IPS-18a (cell line): Measurements from ENCODE around the gene CROCC.

Experiments used
- H3K27ac ChIP-seq: one replicate; pipeline ENCODE4 v1.5.1; 2013; ENCODE audit warnings: low read length
- H3K27me3 ChIP-seq: one replicate; pipeline ENCODE4 v1.6.1; 2013; ENCODE audit warnings: mild to moderate bottlenecking, low read length; ENCODE audit not compliant: control insufficient read depth, insufficient read depth
- H3K36me3 ChIP-seq: one replicate; pipeline ENCODE4 v1.6.1; 2013; ENCODE audit warnings: low read depth, low read length; ENCODE audit not compliant: control insufficient read depth
- H3K4me1 ChIP-seq: one replicate; pipeline ENCODE4 v1.6.1; 2013; ENCODE audit warnings: low read depth, low read length; ENCODE audit not compliant: control insufficient read depth
- H3K4me3 ChIP-seq: one replicate; pipeline ENCODE4 v1.5.1; 2013; ENCODE audit warnings: low read length
- H3K9ac ChIP-seq: one replicate; pipeline ENCODE4 v1.6.1; 2013; ENCODE audit warnings: mild to moderate bottlenecking, low read length, moderate library complexity
- H3K9me3 ChIP-seq: one replicate; pipeline ENCODE4 v1.6.1; 2013; ENCODE audit warnings: low read depth, low read length; ENCODE audit not compliant: control insufficient read depth

Gene CROCC

DNA sequence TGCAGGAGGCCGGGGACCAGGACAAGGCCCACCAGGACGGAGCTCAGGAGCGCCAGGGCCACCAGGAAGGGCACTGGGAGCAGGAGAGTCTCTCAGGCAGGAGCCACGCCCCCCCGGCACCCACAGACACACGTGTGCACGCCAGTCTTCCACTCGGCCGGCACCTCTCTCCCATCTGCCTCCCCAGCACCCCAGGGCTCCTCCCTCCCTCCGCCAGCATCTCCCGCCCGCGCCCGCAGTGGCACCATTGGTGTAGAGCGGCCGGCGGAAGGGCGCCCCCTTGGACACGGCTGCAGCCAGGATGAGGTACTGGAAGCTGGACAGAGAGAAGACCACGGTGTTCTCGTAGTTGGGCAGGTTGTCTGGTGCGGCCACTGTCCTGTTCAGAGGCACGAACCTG lies 64.8 kb downstream of the CROCC start:
- H3K9me3 ChIP-seq = no peaks in the 10 kb centered on the region
- no peak overlapping the region for H3K27ac ChIP-seq
- no peaks in the 10 kb centered on the region for H3K4me1 ChIP-seq
- peaks cover 9% of the 10 kb centered on the region for H3K36me3 ChIP-seq
- no peak overlapping the region for H3K4me3 ChIP-seq
- no peaks in the 10 kb centered on the region for H3K27me3 ChIP-seq
- no peak overlapping the region for H3K9ac ChIP-seq

DNA sequence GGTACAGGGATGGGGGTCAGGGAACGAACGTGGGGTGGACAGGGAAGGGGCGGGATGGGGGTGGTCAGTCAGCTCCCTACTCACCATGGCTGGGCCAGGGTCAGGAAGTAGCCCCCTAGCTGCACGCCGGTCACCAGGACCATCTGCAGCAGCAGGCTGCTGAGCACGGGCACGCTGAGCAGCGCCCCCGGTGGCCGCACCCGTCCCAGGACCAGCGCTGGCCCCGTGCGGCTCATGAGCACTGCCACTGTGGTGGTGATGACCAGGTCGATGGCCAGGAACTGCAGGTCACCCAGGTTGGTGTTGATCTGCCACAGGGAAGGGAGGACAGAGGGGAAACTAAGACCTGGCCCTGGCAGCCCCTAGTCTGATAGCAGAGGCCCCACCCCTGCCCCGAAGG lies 65.2 kb downstream of the CROCC start:
- H3K4me1 ChIP-seq = no peaks in the 10 kb centered on the region
- H3K27ac ChIP-seq = no peak overlapping the region
- peaks cover 9% of the 10 kb centered on the region for H3K36me3 ChIP-seq

DNA sequence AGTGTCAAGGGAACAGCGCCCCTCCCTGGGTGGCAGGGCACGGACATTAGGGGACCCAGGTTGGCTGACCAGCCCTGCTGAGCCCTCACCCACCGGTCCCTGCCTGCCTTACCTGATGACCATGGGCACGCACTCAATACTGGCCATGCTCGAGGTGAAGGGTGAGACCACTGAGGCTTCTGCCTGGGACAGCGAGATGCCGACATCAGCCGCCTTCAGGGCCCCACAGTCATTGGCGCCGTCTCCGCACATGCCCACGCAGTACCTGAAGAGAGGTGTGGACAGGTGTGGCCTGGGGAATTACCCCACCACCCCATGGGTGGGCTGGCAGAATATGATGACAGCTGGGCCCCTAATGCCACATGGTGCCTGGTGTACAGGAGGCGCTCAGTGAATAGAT lies 66.5 kb downstream of the CROCC start:
- H3K27me3 ChIP-seq = no peaks in the 10 kb centered on the region
- no peaks in the 10 kb centered on the region for H3K9me3 ChIP-seq
- H3K27ac ChIP-seq = no peak overlapping the region
- peaks cover 9% of the 10 kb centered on the region for H3K36me3 ChIP-seq
- no peak overlapping the region for H3K9ac ChIP-seq
- H3K4me1 ChIP-seq = no peaks in the 10 kb centered on the region
- no peak overlapping the region for H3K4me3 ChIP-seq

More for the DNA sequence above, 65.2 kb downstream of the CROCC start:
- Histone ChIP-seq H3K4me3 (no peak overlapping the region), H3K9me3 (no peaks in the 10 kb centered on the region), H3K27me3 (no peaks in the 10 kb centered on the region), H3K9ac (no peak overlapping the region)

DNA sequence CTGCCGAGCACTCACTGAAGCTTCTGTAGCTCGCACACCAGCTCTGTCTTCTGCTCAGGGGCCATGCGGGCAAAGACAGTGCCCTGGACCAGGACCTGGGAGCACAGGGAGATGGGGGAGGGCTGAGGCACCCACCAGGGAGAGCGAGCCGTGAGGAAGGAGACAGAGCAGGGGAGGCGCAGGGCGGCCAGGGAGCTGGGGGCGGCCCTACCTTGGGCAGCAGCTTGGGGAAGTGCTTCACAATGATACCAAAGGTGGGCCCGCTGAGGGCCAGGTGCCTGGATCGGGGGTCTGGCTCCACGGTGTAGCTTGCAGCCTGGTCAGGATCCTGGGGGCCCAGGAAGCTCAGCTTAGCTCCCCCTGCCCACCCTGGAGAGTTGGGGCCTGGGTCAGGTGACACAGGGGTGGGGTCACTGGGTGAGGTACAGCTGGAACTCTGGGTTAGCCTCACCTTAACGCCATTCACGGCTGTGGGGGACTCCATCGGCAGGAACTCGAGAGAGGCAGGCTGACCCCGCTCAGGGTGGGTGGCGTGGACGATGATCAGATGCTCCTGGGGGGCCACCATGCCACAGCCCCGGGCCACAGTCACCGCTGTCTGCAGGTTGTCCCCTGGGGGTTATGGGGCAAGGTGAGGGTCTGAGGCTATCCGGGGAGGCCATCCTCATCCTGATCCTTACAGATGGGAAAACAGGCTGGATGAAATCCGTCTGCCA lies 68.1 kb downstream of the CROCC start:
- Histone ChIP-seq H3K4me1 (no peaks in the 10 kb centered on the region), H3K9ac (no peak overlapping the region), H3K9me3 (no peaks in the 10 kb centered on the region), H3K4me3 (no peak overlapping the region), H3K27ac (no peak overlapping the region), H3K27me3 (no peaks in the 10 kb centered on the region), H3K36me3 (peaks cover 9% of the 10 kb centered on the region)

DNA sequence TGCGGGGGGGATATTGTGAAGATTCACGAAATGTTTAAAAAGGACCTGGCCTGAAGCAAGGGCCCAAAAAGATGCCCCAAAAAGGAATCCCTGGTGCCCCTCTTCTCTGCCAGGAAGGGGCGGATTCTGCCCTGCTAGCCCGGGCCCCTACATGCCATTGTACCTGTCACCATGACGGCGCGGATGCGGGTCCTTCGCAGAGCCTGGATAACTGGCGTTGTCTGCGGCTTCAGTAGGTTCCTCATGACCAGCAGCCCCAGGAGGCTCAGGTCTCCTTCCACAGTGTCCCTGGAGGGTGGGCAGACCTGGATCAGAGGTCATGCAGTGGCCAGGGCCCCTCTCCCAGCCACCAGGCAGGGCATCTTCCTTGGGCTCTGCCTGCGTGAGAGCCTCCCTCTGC lies 69.8 kb downstream of the CROCC start:
- Histone ChIP-seq H3K27me3 (no peaks in the 10 kb centered on the region), H3K36me3 (peaks cover 6% of the 10 kb centered on the region), H3K4me3 (no peak overlapping the region), H3K4me1 (no peaks in the 10 kb centered on the region), H3K9me3 (no peaks in the 10 kb centered on the region), H3K27ac (no peak overlapping the region), H3K9ac (no peak overlapping the region)

DNA sequence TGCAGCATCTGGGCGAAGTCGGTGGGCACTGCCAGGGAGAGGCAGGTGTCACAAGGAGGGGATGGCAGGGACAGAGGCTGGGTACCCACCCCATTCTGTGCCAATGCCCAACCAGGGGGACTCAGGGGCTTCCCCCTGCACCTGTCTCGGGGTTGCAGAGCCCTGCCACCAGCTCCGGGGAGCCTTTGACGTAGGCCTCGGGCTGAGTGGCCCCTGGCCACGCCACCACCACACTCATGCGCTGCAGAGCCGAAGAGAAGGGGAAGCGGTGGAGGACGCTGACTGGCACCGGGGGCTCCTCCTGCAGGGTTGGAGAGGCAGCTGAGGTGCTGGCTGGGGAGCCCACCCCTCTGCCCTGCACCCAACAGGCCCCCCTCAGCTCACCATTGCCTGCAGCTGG lies 70.4 kb downstream of the CROCC start:
- Histone ChIP-seq H3K27ac (no peak overlapping the region), H3K27me3 (no peaks in the 10 kb centered on the region), H3K9ac (no peak overlapping the region), H3K9me3 (no peaks in the 10 kb centered on the region), H3K4me3 (no peak overlapping the region), H3K4me1 (no peaks in the 10 kb centered on the region), H3K36me3 (peaks cover 6% of the 10 kb centered on the region)

DNA sequence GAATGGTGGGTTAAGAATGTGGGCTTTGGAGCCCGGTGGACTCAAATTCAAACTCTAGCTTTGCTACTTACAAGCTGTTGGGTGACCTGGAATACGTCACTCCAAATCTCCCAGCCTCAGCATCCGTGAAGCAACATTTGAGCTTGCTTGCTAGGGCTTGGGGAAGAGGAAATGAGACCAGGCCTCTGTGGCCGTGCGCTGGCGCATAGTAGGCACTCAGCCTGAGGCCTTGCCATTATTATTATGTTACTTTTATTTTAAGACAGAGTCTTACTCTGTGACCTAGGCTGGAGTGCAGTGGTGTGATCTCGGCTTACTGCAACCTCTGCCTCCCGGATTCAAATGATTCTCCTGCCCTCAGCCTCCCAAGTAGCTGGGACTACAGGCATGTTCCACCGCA lies 70.9 kb downstream of the CROCC start:
- H3K27ac ChIP-seq = no peak overlapping the region
- no peak overlapping the region for H3K4me3 ChIP-seq
- no peaks in the 10 kb centered on the region for H3K9me3 ChIP-seq
- no peaks in the 10 kb centered on the region for H3K27me3 ChIP-seq
- peaks cover 6% of the 10 kb centered on the region for H3K36me3 ChIP-seq
- no peak overlapping the region for H3K9ac ChIP-seq
- H3K4me1 ChIP-seq = no peaks in the 10 kb centered on the region

DNA sequence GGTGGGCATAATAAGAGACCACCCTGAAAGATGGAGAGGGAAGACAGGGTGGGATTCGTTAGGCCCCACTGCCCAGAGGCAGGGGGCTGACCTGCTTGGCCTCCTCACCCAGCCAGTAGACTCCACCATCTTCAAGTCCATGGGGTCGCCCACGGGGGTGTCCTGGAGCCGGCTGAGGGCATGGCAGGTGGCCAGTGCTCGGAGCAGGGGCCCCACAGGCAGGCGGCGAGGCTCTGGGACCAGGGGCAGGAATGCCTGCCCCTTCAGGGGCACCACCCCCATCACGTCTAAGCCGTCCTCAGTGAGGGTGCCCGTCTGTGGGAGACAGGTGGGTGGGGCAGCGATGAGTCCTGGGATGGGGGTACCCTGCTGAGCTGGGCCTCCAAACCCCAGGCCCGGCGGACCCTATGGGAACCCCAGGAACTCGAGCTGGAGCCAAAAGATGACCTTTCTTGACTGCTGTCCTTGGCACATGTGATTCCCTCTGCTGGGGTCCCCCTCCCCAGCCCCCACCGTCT lies 71.8 kb downstream of the CROCC start:
- no peaks in the 10 kb centered on the region for H3K9me3 ChIP-seq
- H3K4me1 ChIP-seq = no peaks in the 10 kb centered on the region
- H3K9ac ChIP-seq = no peak overlapping the region
- peaks cover 13% of the 10 kb centered on the region for H3K36me3 ChIP-seq
- no peak overlapping the region for H3K4me3 ChIP-seq
- no peak overlapping the region for H3K27ac ChIP-seq
- no peaks in the 10 kb centered on the region for H3K27me3 ChIP-seq

DNA sequence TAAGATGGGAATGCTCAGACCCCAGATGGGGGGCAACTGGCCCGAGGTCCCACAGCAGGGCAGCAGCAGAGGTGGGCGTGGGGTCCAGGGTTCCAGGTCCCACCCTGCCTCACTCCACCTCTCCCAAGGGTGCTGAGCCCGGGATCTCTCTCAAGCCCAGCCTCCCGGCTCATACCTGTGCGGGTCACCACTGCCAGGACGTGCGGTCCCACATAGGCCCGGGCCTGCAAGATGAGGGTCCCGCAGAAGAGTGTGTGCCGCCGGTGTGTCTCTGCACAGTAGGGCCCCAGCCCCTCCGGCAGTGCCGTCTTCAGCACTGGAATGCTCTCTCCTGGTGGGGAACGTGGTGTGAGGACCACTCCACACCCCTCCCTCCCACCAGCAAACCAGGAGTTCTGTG lies 75.1 kb downstream of the CROCC start:
- Histone ChIP-seq H3K9ac (no peak overlapping the region), H3K4me1 (no peaks in the 10 kb centered on the region), H3K36me3 (peaks cover 13% of the 10 kb centered on the region), H3K27ac (no peak overlapping the region), H3K9me3 (no peaks in the 10 kb centered on the region), H3K27me3 (no peaks in the 10 kb centered on the region), H3K4me3 (no peak overlapping the region)

DNA sequence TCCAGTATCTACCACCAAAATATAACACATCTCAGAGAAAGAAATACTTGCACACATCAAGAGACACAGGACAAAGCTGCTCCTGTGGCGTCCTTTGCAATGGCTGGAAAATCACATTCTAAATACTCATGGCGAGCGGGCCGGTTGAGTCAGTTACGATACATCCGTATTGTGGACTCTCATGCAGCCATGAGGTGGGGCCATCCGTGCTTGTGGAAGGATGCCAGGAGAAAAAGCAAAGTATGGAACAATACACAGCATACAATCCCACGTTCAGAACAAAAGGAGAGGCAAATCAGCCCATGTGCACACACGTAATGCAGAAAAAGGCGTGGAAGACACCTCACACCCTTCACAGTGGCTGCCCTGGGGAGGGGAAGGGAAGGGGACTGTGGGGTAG lies 76.9 kb downstream of the CROCC start:
- H3K27me3 ChIP-seq = no peaks in the 10 kb centered on the region
- H3K4me1 ChIP-seq = no peaks in the 10 kb centered on the region
- H3K9ac ChIP-seq = no peak overlapping the region
- H3K4me3 ChIP-seq = no peak overlapping the region
- H3K36me3 ChIP-seq = peaks cover 19% of the 10 kb centered on the region
- no peaks in the 10 kb centered on the region for H3K9me3 ChIP-seq
- H3K27ac ChIP-seq = no peak overlapping the region

DNA sequence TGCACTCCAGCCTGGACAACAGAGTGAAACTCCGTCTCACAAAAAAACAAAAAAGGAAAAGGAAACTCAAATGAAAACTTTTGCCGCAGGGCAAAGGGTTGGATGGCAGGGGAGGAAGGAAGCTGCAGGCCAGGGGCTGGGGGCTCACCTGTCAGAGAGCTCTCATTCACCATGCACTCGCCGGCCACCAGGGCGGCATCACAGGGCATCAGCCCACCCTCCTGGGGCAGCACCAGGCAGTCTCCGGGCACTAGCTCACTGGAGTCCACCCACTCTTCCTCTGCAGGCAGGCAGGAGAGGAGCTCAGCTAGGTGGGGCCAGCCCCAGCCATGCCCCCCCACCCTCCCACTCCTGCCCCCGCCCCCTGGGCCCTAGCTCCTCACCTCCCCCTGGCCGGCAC lies 78.1 kb downstream of the CROCC start:
- no peak overlapping the region for H3K4me3 ChIP-seq
- no peak overlapping the region for H3K27ac ChIP-seq
- H3K9ac ChIP-seq = no peak overlapping the region
- H3K9me3 ChIP-seq = no peaks in the 10 kb centered on the region
- H3K36me3 ChIP-seq = peaks cover 29% of the 10 kb centered on the region
- no peaks in the 10 kb centered on the region for H3K27me3 ChIP-seq
- H3K4me1 ChIP-seq = no peaks in the 10 kb centered on the region

DNA sequence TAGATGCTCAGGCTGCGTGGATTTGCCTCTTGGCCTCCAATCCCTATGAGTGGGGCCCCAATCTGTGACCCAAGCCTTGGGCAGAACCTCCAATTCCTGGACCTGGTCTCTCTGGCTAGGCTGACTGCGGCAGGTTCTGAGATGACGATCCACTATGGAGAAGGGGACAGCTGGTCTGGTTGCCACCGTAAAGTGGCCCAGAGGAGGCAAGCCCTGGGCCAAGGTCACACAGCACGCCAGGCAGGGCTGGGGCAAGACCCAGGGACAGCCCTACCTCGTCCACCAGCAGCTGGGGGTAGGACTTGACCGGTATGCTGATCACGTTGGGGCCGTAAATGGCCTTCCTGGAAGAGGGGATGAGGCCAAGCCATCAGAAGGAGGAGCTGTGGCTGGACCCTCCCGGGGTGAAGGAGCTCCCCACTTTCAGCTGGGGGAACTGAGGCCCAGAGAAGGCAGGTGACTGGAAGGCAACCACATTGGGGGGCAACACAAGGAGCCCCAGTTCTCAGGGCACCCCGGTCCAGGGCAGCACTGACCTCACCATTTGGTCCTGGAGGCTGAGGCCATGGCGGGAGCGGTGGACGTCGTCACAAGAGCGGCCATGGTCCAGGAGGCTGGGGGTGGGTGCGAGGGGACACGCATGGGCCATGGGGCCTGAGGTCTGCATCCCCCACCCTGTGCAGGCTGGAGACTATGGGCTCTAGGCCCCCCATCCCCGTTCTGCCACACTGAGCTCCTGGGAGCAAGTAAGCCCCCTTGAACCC lies 80.2 kb downstream of the CROCC start:
- no peak overlapping the region for H3K27ac ChIP-seq
- no peaks in the 10 kb centered on the region for H3K9me3 ChIP-seq
- no peak overlapping the region for H3K4me3 ChIP-seq
- H3K4me1 ChIP-seq = no peaks in the 10 kb centered on the region
- peaks cover 32% of the 10 kb centered on the region for H3K36me3 ChIP-seq
- H3K9ac ChIP-seq = no peak overlapping the region
- no peaks in the 10 kb centered on the region for H3K27me3 ChIP-seq
